ENCODE results near the gene SNX19.

DNA sequence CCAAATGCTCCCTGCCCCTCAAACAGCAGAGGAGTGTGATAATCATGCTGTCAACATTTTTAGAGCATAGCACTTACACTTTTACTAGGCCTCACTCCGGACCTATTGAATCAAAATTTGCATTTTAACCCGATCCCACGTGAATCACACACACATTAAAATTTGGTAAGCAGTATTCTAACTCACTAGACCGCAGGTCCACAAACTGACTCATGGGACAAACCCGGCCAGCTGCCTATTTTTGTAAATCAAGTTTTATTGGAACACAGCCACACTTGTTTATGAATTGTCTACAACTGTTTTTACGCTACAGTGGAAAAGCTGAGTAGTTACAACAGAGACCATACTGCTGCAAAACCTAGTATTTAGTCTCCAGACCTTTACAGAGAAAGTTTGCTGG is 43.3 kb downstream of the SNX19 start:
- TF ChIP-seq, protein P1, sequence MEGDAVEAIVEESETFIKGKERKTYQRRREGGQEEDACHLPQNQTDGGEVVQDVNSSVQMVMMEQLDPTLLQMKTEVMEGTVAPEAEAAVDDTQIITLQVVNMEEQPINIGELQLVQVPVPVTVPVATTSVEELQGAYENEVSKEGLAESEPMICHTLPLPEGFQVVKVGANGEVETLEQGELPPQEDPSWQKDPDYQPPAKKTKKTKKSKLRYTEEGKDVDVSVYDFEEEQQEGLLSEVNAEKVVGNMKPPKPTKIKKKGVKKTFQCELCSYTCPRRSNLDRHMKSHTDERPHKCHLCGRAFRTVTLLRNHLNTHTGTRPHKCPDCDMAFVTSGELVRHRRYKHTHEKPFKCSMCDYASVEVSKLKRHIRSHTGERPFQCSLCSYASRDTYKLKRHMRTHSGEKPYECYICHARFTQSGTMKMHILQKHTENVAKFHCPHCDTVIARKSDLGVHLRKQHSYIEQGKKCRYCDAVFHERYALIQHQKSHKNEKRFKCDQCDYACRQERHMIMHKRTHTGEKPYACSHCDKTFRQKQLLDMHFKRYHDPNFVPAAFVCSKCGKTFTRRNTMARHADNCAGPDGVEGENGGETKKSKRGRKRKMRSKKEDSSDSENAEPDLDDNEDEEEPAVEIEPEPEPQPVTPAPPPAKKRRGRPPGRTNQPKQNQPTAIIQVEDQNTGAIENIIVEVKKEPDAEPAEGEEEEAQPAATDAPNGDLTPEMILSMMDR (IDR thresholded peaks at IDR 0.05; ENCODE audit: low read depth, low read length), result no peak
- no peak for TF ChIP-seq EZH2phosphoT487 (IDR thresholded peaks at IDR 0.05; ENCODE audit: low read depth)

All from OCI-LY3 (cell line).